Embryonic facial prominence (tissue), 1 donor: Measurements from ENCODE around the gene UNC119.
A peak's percentile ranks its signal among the peaks of the same experiment; 100 is the strongest.
"Not testable (repeated sequence)": the region's sequence is repeated elsewhere in the genome, so short reads cannot be mapped to it uniquely, and the experiment has no call there.

Experiments used
- DNase-seq: peaks from one replicate; pipeline ENCODE4 v3.0.0-alpha.2; 2016; ENCODE audit errors: extremely low spot score

The UNC119 gene

GRCh38 chr17:28552176-28552999, at the start of gene UNC119:
TSS of gene UNC119 (minus strand) at chr17:28552624. CDS start at chr17:28552557, 67 bp downstream.
- peak; percentile 18 for DNase-seq

GRCh38 chr17:28599311-28600184, 47.1 kb upstream of the UNC119 start:
- peak; percentile 10 for DNase-seq

GRCh38 chr17:28598799-28599310, 46.4 kb upstream of the UNC119 start, which contains the start of gene SPAG5:
TSS of gene SPAG5 (minus strand) at chr17:28599025. CDS start at chr17:28598946, 79 bp downstream.
- peak; percentile 84 for DNase-seq

GRCh38 chr17:28598389-28598788, 46.0 kb upstream of the UNC119 start:
- DNase-seq = no peak

GRCh38 chr17:28597606-28598383, 45.4 kb upstream of the UNC119 start:
- DNase-seq = no peak

GRCh38 chr17:28592260-28592659, 39.8 kb upstream of the UNC119 start:
- no peak for DNase-seq

GRCh38 chr17:28585851-28586250, 33.4 kb upstream of the UNC119 start:
- no peak for DNase-seq

- DNase-seq = no peak
These were observed 32.0 kb upstream of the UNC119 start for GRCh38 chr17:28584434-28584833.

GRCh38 chr17:28582513-28582912, 30.1 kb upstream of the UNC119 start:
- DNase-seq = no peak

GRCh38 chr17:28580959-28581358, 28.5 kb upstream of the UNC119 start:
- DNase-seq = no peak

- no peak for DNase-seq
These were observed 27.1 kb upstream of the UNC119 start for GRCh38 chr17:28579526-28579925.

GRCh38 chr17:28578246-28579195, 26.1 kb upstream of the UNC119 start:
- DNase-seq = no peak

GRCh38 chr17:28577466-28577824, 25.0 kb upstream of the UNC119 start:
- DNase-seq = no peak

GRCh38 chr17:28576758-28577465, 24.5 kb upstream of the UNC119 start, which contains the start of gene ALDOC:
TSS of gene ALDOC (minus strand) at chr17:28576895. CDS start at chr17:28575532, 1,363 bp downstream.
- DNase-seq = peak; percentile 25

- DNase-seq = not testable (repeated sequence)
These were observed 23.6 kb upstream of the UNC119 start for GRCh38 chr17:28576016-28576415.

- DNase-seq = no peak
These were observed 22.8 kb upstream of the UNC119 start for GRCh38 chr17:28575126-28575795.

- no peak for DNase-seq
These were observed 22.1 kb upstream of the UNC119 start for GRCh38 chr17:28574526-28574925.

- DNase-seq = no peak
These were observed 21.6 kb upstream of the UNC119 start for GRCh38 chr17:28573966-28574480.

GRCh38 chr17:28573521-28573920, 21.1 kb upstream of the UNC119 start:
- no peak for DNase-seq
